GM11168 (cell line): ENCODE data around the gene AK9.
"Not testable (repeated sequence)": the region's sequence is repeated elsewhere in the genome, so short reads cannot be mapped to it uniquely, and the experiment has no call there.

Experiments used
- in situ Hi-C: fragments of 300-500 bp; cut with MboI; formaldehyde crosslinking; loops from one replicate; pipeline ENCODE4 v1.12.0; 2022; ENCODE audit warnings: low sequenced_read_pairs; ENCODE audit not compliant: unreplicated experiment

The AK9 gene

DNA sequence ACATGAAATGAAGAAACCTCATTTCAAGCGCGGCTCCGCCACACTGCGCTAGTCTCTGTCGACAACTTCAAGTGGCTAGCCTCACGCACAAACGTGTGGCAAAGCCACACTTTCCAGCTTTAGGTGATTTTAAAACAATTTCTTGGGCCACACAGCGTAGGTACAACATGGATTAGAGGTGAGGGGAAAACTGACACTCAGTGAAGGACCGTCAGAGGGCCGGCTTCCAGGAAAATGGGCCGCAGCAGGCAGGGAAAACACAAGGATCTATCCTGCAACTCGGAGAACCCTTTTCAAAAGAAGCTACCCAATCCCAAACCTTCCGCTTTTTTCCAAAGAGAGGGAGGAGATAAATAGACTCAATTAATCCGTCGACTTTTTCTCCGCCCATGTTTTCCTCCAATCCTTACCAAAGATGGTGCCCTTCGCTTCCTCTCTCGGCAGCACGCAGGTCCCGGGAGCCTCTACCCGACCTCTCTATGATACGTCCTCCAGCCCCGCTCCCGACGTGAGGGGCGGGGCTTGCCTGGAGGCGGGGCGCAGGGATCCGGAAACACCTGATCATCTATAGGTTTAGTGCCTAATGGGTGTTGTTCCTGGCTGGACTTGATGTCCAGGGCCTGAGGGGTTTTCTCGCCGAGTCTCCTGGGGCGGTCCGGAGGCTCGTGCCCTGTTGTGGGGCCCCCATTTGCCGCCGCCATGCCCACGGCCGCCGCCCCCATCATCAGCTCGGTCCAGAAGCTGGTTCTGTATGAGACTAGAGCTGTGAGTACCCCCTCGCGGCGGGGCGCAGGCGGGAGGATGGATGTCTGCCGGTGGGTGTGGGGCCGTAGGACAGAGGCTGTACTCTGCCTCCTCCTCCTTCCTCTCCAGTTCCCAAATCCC lies at the start of gene AK9, which contains the start of gene FIG4:
Gene AK9 (minus strand): TSS at position 466 of the 885 bp plus-strand sequence. CDS start 15,457 bp downstream, outside the sequence.
Gene FIG4 (plus strand): TSS at position 560 of the 885 bp plus-strand sequence. CDS start 140 bp downstream, at position 700.
- in situ Hi-C loops: loop anchor here (10.0 kb wide), 2 partner anchors 156 to 354 kb away; no protein-coding TSS in a partner anchor

DNA sequence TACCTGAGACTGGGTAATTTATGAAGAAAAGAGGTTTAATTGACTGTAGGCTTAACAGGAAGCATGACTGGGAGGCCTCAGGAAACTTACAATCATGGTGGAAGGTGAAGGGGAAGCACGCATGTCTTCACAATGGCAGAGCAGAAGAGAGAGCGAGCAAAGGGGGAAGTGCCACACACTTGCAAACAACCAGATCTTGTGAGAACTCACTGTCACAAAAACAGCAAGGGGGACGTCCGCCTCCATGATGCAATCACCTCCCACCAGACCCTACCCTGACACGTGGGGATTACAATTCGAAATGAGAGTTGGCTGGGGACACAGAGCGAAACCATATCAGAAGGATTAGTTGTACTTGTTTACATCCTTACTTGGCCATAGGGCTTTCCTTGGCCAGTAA lies 49.8 kb upstream of the AK9 start:
- in situ Hi-C loops: no loop called here

DNA sequence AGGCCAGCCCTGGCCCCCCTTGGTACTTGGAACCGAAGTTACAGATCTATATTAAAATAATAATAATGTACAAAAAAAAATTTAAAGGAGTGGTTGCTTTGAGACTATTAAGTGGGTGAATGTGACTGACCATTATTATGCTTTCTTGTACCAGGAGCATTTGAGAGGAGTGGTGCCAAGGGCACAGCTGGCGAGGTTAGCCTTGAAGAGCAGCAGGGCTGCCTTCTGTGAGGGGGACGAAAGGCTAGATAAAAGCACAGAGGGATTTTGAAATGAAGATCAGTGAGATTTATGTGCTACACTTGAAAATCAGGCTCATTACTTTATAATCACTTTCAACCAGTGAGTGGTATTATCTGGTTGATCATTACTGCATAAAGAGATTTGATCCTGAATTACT lies 48.7 kb upstream of the AK9 start:
- in situ Hi-C loops: no loop called here

DNA sequence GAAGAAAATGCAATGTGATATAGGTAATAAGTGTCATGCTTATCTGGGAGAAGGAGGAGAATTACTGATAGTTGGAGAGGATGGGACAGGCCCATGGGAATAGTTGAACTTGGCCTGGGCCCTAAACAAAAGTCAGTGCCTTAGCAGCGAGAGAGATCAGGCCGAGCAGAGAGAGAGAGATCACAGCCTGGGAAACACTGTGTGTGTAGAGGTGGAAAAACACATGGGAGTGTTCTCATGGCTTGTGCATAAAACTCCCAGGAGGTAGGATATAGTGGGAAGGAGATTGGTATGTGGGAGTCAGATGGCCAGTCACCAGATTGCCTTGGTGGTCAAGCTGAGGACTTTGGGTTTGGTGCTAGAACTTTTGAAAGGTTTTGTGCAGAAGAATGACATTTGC lies 47.7 kb upstream of the AK9 start:
- in situ Hi-C loops: no loop called here

DNA sequence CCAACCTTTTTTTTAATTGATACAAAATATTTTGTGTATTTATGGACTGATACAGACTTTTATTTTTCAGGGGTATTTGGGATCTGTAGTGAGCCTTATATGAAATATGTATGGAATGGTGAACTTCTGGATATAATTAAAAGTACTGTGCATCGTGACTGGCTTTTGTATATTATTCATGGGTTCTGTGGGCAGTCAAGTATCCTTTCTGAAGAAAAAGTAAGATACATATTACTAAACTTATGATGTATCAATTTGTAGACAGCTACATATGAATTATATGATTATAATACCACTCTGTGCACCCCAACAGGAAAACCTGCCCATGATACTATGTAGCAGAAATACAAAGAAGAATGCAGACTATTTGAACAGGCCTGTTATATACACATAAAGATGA lies 47.3 kb upstream of the AK9 start:
- in situ Hi-C loops: no loop called here

DNA sequence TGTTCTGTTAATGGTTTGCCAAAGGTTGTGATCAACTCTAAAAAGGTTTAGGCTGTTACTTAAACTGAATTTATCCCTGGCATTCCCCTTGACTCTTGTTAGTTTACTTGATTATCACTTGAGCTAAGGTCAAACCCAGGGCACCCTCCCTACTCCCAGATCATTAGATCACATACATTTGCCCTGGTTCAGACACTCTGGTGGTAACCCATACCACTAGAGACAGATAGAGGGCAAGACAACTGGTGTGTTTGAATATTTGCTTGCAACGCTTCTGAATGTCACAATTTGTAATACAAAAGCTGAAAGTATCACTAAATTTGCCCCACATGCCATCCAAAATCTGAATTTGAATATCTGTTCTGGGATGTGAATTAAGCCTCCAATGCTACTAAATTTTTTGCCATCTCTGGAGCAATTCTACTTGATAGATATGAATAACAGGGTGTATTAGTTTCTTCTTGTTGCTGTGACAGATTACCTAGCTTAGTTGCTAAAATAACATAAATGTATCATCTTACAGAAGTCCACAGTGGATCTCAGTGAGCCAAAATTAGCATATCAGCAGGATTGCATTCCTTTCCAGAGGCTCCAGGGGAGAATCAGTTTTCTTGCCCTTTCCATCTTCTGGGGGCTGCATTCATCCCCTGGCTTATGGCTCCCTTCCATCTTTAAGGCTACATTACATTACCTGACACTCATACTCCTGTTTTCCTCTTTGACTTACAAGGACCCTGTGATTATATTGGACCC lies 45.4 kb upstream of the AK9 start:
- in situ Hi-C loops: no loop called here

DNA sequence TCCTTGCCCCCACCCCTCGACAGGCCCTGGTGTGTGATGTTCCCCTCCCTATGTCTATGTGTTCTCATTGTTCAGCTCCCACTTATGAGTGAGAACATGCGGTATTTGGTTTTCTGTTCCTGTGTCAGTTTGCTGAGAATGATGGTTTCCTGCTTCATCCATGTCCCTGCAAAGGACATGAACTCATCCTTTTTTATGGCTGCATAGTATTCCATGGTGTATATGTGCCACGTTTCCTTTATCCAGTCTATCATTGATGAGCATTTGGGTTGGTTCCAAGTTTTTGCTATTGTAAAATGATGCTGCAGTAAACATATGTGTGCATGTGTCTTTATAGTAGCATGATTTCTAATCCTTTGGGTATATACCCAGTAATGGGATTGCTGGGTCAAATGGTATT lies 34.2 kb upstream of the AK9 start:
- in situ Hi-C loops: not testable (repeated sequence)

DNA sequence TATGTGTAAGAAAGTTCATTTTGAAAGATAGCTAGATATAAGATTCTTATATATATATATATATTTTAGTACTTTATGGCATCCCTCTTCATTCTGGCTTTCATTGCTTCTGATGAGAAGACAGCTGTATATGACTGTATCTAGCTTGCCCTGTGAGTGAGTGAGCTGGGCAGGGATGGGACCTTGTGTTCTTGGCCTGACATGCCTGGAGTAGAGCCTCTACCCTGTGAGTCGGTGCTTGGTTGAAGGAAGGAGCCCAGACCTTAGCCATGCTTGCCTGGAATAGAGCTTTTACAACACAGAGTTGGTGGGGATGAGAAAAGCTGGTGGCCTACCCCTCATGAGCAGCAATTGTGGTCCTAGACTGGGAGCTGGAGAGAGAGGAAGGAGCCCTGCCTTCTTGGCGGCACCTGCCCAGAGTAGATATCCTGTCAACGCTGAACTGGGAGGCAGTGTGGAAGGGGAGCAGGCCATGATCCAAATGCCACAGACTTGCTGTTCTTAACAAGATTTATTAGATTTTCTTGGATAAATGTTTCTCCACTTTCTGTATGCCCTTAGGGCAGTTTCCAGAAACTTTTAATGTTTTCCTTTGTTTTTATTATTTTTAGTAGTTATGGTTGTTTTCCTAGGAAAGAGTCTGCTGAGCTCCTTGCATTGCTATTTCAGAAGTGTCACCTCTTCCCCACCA lies 31.7 kb upstream of the AK9 start:
- in situ Hi-C loops: no loop called here

DNA sequence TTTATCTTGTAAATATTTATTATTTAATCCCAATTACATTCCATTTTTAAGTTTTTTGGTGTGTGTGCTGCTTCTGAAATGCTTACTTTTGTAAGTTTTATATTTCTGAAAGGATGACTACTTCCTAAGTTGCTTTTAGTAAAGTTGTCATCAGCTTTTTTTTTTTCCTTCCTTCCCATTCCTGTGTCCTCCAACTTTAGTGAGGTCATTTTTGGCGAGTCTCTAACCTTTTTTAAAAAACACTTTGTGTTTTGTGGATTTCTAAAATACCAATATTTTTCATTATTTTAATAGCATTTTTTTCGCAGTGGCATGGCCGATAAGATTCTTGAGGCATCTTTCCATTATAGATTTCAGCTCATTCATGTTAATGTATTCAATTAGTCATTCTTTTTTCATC lies 31.0 kb upstream of the AK9 start:
- in situ Hi-C loops: no loop called here

DNA sequence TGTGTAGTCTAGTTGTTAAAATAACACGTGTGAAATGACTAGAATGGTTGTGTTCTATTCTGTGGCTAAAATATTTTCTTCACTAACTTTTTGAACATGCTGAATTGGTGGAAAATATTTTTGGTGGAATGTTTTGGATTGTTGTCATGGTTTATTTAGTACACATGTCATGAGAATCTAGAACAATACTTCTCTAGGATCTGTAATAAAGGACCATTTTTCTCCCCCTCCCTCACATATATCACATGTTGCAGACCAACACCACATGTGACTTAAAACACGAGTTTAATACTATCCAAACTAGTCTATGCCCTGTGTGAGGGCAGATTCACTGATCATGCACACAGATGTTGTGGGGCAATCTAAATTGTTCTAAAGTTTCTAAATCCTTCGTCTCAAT lies 29.3 kb upstream of the AK9 start:
- in situ Hi-C loops: no loop called here

DNA sequence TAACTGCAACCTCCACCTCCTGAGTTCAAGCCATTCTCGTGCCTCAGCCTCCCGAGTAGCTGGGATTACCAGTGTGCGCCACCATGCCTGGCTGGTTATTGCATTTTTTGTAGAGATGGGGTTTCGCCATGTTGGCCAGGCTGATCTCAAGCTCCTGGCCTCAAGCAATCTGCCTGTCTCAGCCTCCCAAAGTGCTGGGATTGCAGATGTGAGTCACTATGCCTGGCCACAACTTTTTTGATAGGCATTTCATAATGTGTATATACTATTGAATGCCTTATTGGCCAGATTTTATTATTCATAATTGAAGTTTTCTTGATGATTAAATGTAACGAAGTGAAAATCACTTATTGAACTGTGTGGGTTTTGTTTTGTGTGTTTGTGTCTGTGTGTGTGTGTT lies 28.0 kb upstream of the AK9 start:
- in situ Hi-C loops: loop anchor here (10.0 kb wide), 1 partner anchor 316 kb away; no protein-coding TSS in a partner anchor

DNA sequence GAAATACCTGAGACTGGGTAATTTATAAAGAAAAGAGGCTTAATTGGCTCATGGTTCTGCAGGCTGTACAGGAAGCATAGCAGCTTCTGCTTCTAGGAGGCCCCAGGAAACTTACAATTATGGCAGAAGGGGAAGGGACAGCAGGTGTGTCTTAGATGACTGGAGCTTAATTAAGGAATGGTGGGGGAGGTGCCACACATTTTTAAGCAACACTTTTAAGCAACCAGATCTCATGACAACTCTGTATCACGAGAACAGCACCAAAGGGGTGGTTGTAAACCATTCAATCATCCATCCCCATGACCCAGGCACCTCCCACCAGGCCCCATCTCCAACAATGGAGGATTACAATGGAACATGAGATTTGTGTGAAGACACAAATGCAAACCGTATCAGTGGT lies 27.0 kb upstream of the AK9 start:
- in situ Hi-C loops: loop anchor here (10.0 kb wide), 1 partner anchor 317 kb away; no protein-coding TSS in a partner anchor

DNA sequence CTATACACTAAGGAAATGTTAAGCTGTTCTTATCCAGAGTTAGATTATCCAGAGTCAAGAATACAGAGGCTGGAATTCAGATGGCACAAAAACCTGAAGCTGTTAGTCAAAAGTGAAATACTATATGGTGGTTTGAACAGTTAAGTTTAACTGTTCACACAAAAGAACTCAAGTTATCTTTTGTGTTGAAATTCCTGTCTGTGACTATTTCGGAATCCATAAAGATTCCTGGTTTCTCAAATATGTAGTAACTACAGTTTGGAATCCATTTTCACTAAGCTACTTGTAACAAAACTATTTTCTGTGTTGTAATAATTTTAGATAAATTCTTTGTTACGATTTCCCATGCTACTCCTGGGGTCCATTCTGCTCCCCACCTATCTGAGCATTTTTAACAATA lies 24.6 kb upstream of the AK9 start:
- in situ Hi-C loops: loop anchor here (10.0 kb wide), 1 partner anchor 319 kb away; no protein-coding TSS in a partner anchor

DNA sequence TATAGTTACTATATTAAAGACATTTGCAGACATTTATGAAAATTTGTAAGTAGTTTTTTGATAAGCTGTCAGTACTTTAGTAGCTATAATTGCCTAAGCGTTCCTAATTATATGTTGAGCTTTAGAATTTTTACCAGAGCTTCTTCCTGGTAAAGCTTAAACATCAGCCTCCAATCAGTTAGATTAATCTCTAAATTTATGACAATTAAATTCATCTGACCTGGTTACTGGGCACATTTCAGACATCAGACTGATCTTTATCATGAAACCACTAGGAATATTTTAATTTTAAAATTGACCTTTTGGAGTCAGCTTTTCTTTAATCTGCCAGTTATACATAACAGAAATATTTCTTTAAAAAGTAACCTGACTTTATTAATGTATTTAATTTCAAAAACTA lies 23.6 kb upstream of the AK9 start:
- in situ Hi-C loops: loop anchor here (10.0 kb wide), 1 partner anchor 320 kb away; no protein-coding TSS in a partner anchor

DNA sequence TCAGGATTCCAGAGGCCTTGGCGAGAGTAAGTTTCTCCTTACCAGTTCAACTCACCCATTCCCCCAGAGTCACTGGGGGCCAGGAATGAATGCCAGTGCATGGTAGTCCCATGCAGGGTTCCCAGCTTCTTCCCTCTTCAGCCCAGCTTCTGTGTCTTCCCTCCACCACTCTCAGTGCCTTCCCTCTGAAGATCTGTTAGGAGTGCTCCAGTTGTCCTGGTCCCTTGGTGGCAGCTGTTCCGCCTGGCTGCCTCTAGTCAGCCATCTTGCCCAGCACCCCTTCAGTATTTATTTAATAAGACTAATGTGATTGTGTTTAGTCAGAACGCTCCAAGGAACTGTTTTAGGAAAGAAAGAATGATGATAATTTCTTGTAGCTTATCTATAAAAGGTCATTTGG lies 23.2 kb upstream of the AK9 start:
- in situ Hi-C loops: loop anchor here (10.0 kb wide), 1 partner anchor 321 kb away; no protein-coding TSS in a partner anchor

DNA sequence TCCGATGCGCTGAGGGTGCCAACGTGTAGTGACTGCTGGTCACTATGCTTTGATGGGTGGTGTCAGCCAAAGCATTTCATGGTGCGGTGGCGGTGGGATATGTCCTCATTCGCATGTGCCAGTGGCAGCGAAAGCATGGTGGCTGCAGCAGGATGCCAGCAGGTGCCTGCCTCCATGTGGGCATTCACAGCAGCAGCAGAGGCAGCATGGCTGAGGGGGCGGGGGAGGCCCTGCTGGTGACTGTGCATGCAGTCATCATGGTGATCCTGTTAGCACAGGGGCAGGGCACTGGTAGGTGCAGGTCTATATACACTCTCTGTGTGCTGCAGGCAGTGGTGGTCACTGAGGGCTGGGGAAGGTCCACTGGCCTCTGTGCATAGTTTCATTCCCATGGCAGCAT lies 22.1 kb upstream of the AK9 start:
- in situ Hi-C loops: loop anchor here (10.0 kb wide), 1 partner anchor 322 kb away; no protein-coding TSS in a partner anchor

DNA sequence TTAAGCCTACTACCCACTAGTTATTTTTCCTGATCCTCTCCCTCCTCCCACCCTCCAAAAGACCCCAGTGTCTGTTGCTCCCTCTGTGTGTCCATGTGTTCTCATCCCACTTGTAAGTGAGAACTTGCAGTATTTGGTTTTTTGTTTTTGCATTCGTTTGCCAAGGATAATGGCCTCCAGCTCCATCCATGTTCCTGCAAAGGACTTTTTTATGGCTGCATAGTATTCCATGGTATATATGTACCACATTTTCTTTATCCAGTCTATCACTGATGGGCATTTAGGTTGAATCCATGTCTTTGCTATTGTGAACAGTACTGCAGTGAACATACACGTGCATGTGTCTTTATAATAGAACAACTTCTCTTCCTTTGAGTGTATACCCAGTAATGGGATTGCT lies 17.1 kb upstream of the AK9 start:
- in situ Hi-C loops: loop anchor here (10.0 kb wide), 1 partner anchor 687 kb away; no protein-coding TSS in a partner anchor

DNA sequence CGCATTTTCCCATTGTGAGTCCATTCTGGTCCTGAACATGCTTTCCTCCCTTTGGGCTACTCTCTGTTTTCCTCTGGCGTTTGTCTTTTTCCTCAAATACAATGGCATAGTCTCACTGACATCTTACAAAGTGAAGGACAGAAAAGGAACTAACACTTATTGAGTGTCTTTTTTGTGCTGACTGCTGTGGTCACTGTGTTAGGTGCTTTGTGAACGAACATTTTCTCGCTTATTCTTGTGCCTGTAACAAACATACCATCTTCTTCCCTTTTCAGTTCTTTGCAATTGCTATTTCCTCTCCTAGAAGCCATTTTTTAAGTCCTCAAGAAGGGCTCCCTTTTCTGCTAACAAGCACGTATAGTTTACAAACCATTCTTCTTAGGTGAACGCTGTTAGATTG lies 15.5 kb upstream of the AK9 start:
- in situ Hi-C loops: loop anchor here (10.0 kb wide), 1 partner anchor 688 kb away; no protein-coding TSS in a partner anchor

DNA sequence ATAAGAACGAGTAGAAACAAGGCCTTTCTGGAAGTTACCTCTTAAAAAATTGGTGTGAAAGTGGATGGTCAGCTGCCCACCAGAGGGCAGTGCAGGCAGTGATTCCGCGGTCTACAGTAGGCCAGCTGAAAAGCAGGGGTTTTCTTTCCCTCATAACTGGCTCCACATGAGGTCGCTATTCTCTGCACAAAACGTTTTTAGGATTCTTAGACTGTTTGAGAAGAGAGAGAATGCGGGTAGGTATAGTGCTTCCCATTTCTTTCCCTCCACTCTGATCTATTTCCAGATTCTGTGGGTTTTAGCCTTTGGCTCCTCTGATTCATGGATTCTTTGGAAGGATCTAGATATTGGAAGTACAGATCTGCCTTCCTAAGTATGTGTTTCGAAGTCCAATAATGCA lies 14.3 kb upstream of the AK9 start:
- in situ Hi-C loops: loop anchor here (10.0 kb wide), 1 partner anchor 690 kb away; no protein-coding TSS in a partner anchor

DNA sequence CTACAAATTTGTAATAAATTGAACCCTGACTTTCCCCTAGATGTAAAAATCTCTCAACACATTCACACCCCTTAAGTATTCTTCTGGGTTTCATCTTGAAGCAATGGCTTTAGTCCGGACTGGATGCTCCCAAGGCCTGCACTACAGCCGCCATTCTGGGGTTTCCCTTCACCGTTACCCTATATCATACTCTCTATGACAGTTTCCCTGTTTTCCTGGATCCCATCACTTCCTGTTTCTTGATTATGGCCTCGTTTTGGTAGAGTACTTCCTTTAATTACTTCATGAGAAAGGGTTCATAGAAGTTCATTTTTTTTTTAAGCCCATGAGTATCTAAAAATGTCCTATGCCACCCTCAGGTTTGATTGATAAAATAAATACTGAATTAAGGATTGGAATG lies 11.8 kb upstream of the AK9 start:
- in situ Hi-C loops: loop anchor here (10.0 kb wide), 1 partner anchor 692 kb away; no protein-coding TSS in a partner anchor
